ENCODE measurements around the gene LIAS. TPM values are rescaled to one million over a fixed set of nuclear protein-coding genes. Genes with fewer than 3 reads are reported as not detected.
"Not testable (repeated sequence)": the region's sequence is repeated elsewhere in the genome, so short reads cannot be mapped to it uniquely, and the experiment has no call there.

Gene LIAS
- total RNA-seq, 1 experiment from 2014 or later: 8.3 TPM

DNA sequence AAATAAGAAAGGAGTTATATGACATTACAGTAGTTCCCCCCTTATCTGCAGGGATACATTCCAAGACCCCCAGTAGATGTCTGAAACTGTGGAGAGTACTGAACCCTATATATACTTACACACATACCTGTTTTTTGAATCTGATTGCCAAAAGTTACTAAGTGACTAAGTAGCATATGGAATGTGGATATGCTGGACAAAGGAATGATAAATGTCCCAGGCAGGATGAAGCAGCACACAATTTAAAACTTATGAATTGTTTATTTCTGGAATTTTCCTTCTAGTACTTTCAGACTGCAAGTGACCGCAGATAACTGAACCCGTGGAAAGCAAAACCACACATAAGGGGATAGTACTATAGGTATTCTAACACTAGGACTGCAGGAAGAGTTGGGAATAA lies 45.7 kb downstream of the LIAS start:
- no peak for TF ChIP-seq EZH2phosphoT487 (IDR thresholded peaks at IDR 0.05; ENCODE audit: borderline replicate concordance, low read length)
- TF ChIP-seq EZH2 (IDR thresholded peaks at IDR 0.05; ENCODE audit: low read length, unreplicated experiment): no peak
- TF ChIP-seq CTCF (conservative IDR thresholded peaks at IDR 0.05; ENCODE audit: low read depth, low read length): no peak
- Histone ChIP-seq H3K9ac (ENCODE audit: low read length) (no peak overlapping the region), H3F3A (ENCODE audit: low read length, unreplicated experiment) (no peaks in the 10 kb centered on the region), H3K27ac (ENCODE audit: low read length) (no peak overlapping the region), H3K36me3 (ENCODE audit: low read depth, low read length) (peaks cover 52% of the 10 kb centered on the region), H3K4me1 (ENCODE audit: insufficient read depth, low read length) (peaks cover 5% of the 10 kb centered on the region; the same call in 1 of the 2 replicates), H3K27me3 (ENCODE audit: low read length) (no peaks in the 10 kb centered on the region), H3K4me3 (ENCODE audit: low read length) (no peak overlapping the region), H2AFZ (ENCODE audit: low read length) (no peak overlapping the region), H3K9me3 (ENCODE audit: low read length) (no peaks in the 10 kb centered on the region), H4K20me1 (ENCODE audit: low read length) (no peaks in the 10 kb centered on the region), H3K9me2 (replicated peaks; ENCODE audit: low read length) (no peaks in the 10 kb centered on the region), H3K4me2 (ENCODE audit: low read length) (no peak overlapping the region), H3K79me2 (ENCODE audit: low read length) (no peaks in the 10 kb centered on the region)
- ATAC-seq: no peak
- POLR2A ChIA-PET (ENCODE audit: unreplicated experiment): no interaction called here
- BruUV-seq (replicated peaks): no TSS peak
- CTCF ChIA-PET: no interaction called here
- intact Hi-C loops (cut with micrococcal nuclease): no loop called here
- no peak for DNase-seq

DNA sequence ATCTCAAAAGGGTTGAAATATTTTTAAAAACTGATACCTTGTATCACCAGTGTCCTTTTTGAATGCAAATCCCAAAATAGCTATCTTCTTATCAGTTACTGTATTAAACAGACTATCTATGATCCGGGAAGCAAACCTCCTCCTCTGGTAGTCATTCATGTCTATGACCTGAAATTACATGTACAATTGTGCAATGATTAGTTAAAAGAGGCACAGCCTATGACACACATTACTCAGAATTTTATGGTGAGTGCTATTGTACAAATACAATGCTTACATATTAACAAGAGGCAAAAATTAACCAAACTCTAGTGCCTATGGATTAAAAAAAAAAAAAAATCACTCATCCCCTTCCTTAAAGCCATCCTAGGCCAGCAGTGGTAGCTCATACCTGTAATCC lies 46.7 kb downstream of the LIAS start:
- Histone ChIP-seq H3K36me3 (ENCODE audit: low read depth, low read length) (peaks cover 59% of the 10 kb centered on the region), H3K27ac (ENCODE audit: low read length) (no peak overlapping the region), H4K20me1 (ENCODE audit: low read length) (no peaks in the 10 kb centered on the region), H3K27me3 (ENCODE audit: low read length) (no peaks in the 10 kb centered on the region), H3K4me1 (ENCODE audit: insufficient read depth, low read length) (peaks cover 5% of the 10 kb centered on the region; the same call in 1 of the 2 replicates), H3K9me3 (ENCODE audit: low read length) (no peaks in the 10 kb centered on the region), H3F3A (ENCODE audit: low read length, unreplicated experiment) (no peaks in the 10 kb centered on the region), H3K4me3 (ENCODE audit: low read length) (no peak overlapping the region), H3K9me2 (replicated peaks; ENCODE audit: low read length) (no peaks in the 10 kb centered on the region), H3K79me2 (ENCODE audit: low read length) (no peaks in the 10 kb centered on the region), H3K4me2 (ENCODE audit: low read length) (no peak overlapping the region), H3K9ac (ENCODE audit: low read length) (no peak overlapping the region), H2AFZ (ENCODE audit: low read length) (no peak overlapping the region)
- intact Hi-C loops (cut with micrococcal nuclease): no loop called here
- ChIA-PET CTCF (no interaction called here), POLR2A (ENCODE audit: unreplicated experiment) (no interaction called here)
- no TSS peak for BruUV-seq (replicated peaks)
- no peak for ATAC-seq
- TF ChIP-seq EZH2phosphoT487 (IDR thresholded peaks at IDR 0.05; ENCODE audit: borderline replicate concordance, low read length) (no peak), CTCF (conservative IDR thresholded peaks at IDR 0.05; ENCODE audit: low read depth, low read length) (no peak), EZH2 (IDR thresholded peaks at IDR 0.05; ENCODE audit: low read length, unreplicated experiment) (no peak)
- DNase-seq: no peak

- ATAC-seq: no peak
- BruUV-seq (replicated peaks): TSS peak; percentile 35
Measured at GRCh38 chr4:39510348-39510929, 51.6 kb downstream of the LIAS start.

GRCh38 chr4:39514266-39514665 lies 55.4 kb downstream of the LIAS start:
- H3K4me2 ChIP-seq (ENCODE audit: low read length); H3K4me3 ChIP-seq (ENCODE audit: low read length); intact Hi-C loops (cut with micrococcal nuclease); H2AFZ ChIP-seq (ENCODE audit: low read length); H3K27me3 ChIP-seq (ENCODE audit: low read length); H4K20me1 ChIP-seq (ENCODE audit: low read length); ATAC-seq; H3K9me3 ChIP-seq (ENCODE audit: low read length); H3F3A ChIP-seq (ENCODE audit: low read length, unreplicated experiment); DNase-seq; H3K9me2 ChIP-seq (replicated peaks; ENCODE audit: low read length); BruUV-seq (replicated peaks); CTCF ChIA-PET: not testable (repeated sequence)
- POLR2A ChIA-PET (ENCODE audit: unreplicated experiment): interaction anchor here (0.9 kb wide), 1 partner anchor 13 kb away, joined by 7 read pairs; the partner anchor contains the start of gene UGDH
- H3K36me3 ChIP-seq (ENCODE audit: low read depth, low read length): peaks cover 39% of the 10 kb centered on the region
- H3K27ac ChIP-seq (ENCODE audit: low read length): peak overlapping the region; percentile 95
- peaks cover 22% of the 10 kb centered on the region for H3K79me2 ChIP-seq (ENCODE audit: low read length)
- H3K9ac ChIP-seq (ENCODE audit: low read length): peak overlapping the region; percentile 41
- H3K4me1 ChIP-seq (ENCODE audit: insufficient read depth, low read length): peaks cover 21% of the 10 kb centered on the region

More at GRCh38 chr4:39510348-39510929, 51.6 kb downstream of the LIAS start:
- no peak overlapping the region for H3K4me2 ChIP-seq (ENCODE audit: low read length)
- TF ChIP-seq EZH2 (IDR thresholded peaks at IDR 0.05; ENCODE audit: low read length, unreplicated experiment) (no peak), EZH2phosphoT487 (IDR thresholded peaks at IDR 0.05; ENCODE audit: borderline replicate concordance, low read length) (no peak), CTCF (conservative IDR thresholded peaks at IDR 0.05; ENCODE audit: low read depth, low read length) (no peak)
- H3K4me3 ChIP-seq (ENCODE audit: low read length): no peak overlapping the region
- peaks cover 56% of the 10 kb centered on the region for H3K36me3 ChIP-seq (ENCODE audit: low read depth, low read length)
- ChIA-PET CTCF (no interaction called here), POLR2A (ENCODE audit: unreplicated experiment) (no interaction called here)
- no peaks in the 10 kb centered on the region for H3F3A ChIP-seq (ENCODE audit: low read length, unreplicated experiment)
- no peaks in the 10 kb centered on the region for H3K9me2 ChIP-seq (replicated peaks; ENCODE audit: low read length)
- no peak overlapping the region for H3K9ac ChIP-seq (ENCODE audit: low read length)
- no peak for DNase-seq
- no peaks in the 10 kb centered on the region for H3K9me3 ChIP-seq (ENCODE audit: low read length)
- peaks cover 8% of the 10 kb centered on the region for H3K79me2 ChIP-seq (ENCODE audit: low read length)
- intact Hi-C loops (cut with micrococcal nuclease): no loop called here
- H3K27ac ChIP-seq (ENCODE audit: low read length): no peak overlapping the region
- no peaks in the 10 kb centered on the region for H4K20me1 ChIP-seq (ENCODE audit: low read length)
- H2AFZ ChIP-seq (ENCODE audit: low read length): no peak overlapping the region
- H3K27me3 ChIP-seq (ENCODE audit: low read length): no peaks in the 10 kb centered on the region
- peaks cover 12% of the 10 kb centered on the region for H3K4me1 ChIP-seq (ENCODE audit: insufficient read depth, low read length)
